K562 (cell line): ENCODE measurements around the gene RNU6-1. TPM values are rescaled to one million over a fixed set of nuclear protein-coding genes. Genes with fewer than 3 reads are reported as not detected.
A peak's percentile ranks its signal among the peaks of the same experiment; 100 is the strongest.

Experiments used
- AFF1 ChIP-seq, 2 experiments: fragments of 450-650 bp; IDR thresholded peaks; 2 replicates each; pipeline ENCODE4 v1.6.1; 2018; ENCODE audit warnings: mild to moderate bottlenecking in 2 of 2, low read depth in 1 of 2; ENCODE audit not compliant: partially characterized antibody in 2 of 2
- COPS2 ChIP-seq: fragments of 450-650 bp; conservative IDR thresholded peaks from 2 replicates; pipeline ENCODE4 v1.6.1; 2016; ENCODE audit warnings: mild to moderate bottlenecking, moderate library complexity
- CTBP1 ChIP-seq: fragments of 450-650 bp; IDR thresholded peaks from 2 replicates; pipeline ENCODE4 v1.6.1; 2016; ENCODE audit warnings: borderline replicate concordance
- HMGXB4 ChIP-seq: sonication (generic); formaldehyde crosslinking; IDR thresholded peaks from 2 replicates; pipeline ENCODE4 v1.8.1; 2023; ENCODE audit warnings: mild to moderate bottlenecking, missing genetic modification reagents
- HSF4 ChIP-seq: fragments of 250-450 bp; sonication (Bioruptor Pico); IDR thresholded peaks from 2 replicates; pipeline ENCODE4 v2.1.2; 2022; ENCODE audit warnings: mild to moderate bottlenecking, moderate library complexity, borderline replicate concordance
- MYNN ChIP-seq, 2 experiments: sonication (generic); formaldehyde crosslinking in 1 of 2; IDR thresholded peaks; 2 replicates each; pipeline versions ENCODE4 v1.5.0 to v1.6.1; 2016 to 2020; ENCODE audit warnings: antibody characterized with exemption in 1 of 2, missing genetic modification reagents in 1 of 2
- NFIC ChIP-seq: fragments of 450-650 bp; IDR thresholded peaks from 2 replicates; pipeline ENCODE4 v1.6.1; 2017; ENCODE audit warnings: mild to moderate bottlenecking, inconsistent platforms
- RBBP5 ChIP-seq: fragments of 200-600 bp; sonication (generic); IDR thresholded peaks from 2 replicates; pipeline ENCODE4 v1.6.1; 2012; ENCODE audit warnings: borderline replicate concordance, mild to moderate bottlenecking, low read length, control low read depth, inconsistent platforms; ENCODE audit not compliant: insufficient read depth, poor library complexity, severe bottlenecking
- SAFB ChIP-seq: fragments of 200-400 bp; formaldehyde crosslinking; IDR thresholded peaks from 2 replicates; pipeline ENCODE4 v1.6.1; 2017; ENCODE audit warnings: low read depth, low read length, borderline replicate concordance
- SMAD1 ChIP-seq: fragments of 150-350 bp; IDR thresholded peaks from 2 replicates; pipeline ENCODE4 v1.6.1; 2014; ENCODE audit warnings: low read length, low read depth; ENCODE audit not compliant: partially characterized antibody
- SOX6 ChIP-seq: fragments of 450-650 bp; IDR thresholded peaks from 2 replicates; pipeline ENCODE4 v1.6.1; 2014; ENCODE audit warnings: mild to moderate bottlenecking
- ZFP1 ChIP-seq: fragments of 450-650 bp; formaldehyde crosslinking; IDR thresholded peaks from 2 replicates; pipeline ENCODE4 v1.4.0; 2020; ENCODE audit warnings: mild to moderate bottlenecking, mixed read lengths
- ZNF318 ChIP-seq, 2 experiments: fragments of 450-650 bp; IDR thresholded peaks; 2 replicates each; pipeline ENCODE4 v1.6.1; 2016; ENCODE audit warnings: mild to moderate bottlenecking in 2 of 2, borderline replicate concordance in 1 of 2, low read depth in 1 of 2, moderate library complexity in 1 of 2
- ZNF668 ChIP-seq: fragments of 250-450 bp; sonication (Bioruptor Pico); IDR thresholded peaks from 2 replicates; pipeline ENCODE4 v1.8.0; 2022; ENCODE audit warnings: mild to moderate bottlenecking, inconsistent platforms
- polyA plus RNA-seq, 8 experiments: library from polyadenylated mRNA; depleted of rRNA in 4 of 8; stranded (reverse) in 5 of 8; unstranded in 3 of 8; fragments of >200 nt; fragmentation: Nextera tagmentation in 2 of 8; fragmentation: Illumina TruSeq in 1 of 8; extraction: Ambion mirVana in 2 of 8; extraction: Trizol in 1 of 8; gene quantifications; 2 replicates each; pipeline versions ENCODE4 v1.2.1 to v1.2.3, GENCODE V29; 2011 to 2014; ENCODE audit warnings: inconsistent platforms in 1 of 8, missing spikeins in 1 of 8
- total RNA-seq, 7 experiments: library from RNA; depleted of rRNA in 6 of 7; stranded (reverse); fragments of >200 nt in 6 of 7; fragmentation: Illumina TruSeq in 2 of 7; extraction: Trizol in 2 of 7; gene quantifications; 2 replicates each; pipeline versions ENCODE4 v1.2.1 to v1.2.3, GENCODE V29; 2011 to 2021; ENCODE audit warnings: low replicate concordance in 1 of 7

Gene RNU6-1
- total and polyA plus RNA-seq, 9 of the 15 experiments (the other 6 are each of a cell fraction or from before 2014, with no cell fraction given): not detected

GRCh38 chr15:67880651-67881182 is 40.9 kb upstream of the RNU6-1 start (continued):
- no peak for TF ChIP-seq ZNF318 (IDR thresholded peaks at IDR 0.05; ENCODE audit: borderline replicate concordance in 1 of 2, low read depth in 1 of 2)
- no peak for TF ChIP-seq RBBP5
- no peak for TF ChIP-seq AFF1 (IDR thresholded peaks at IDR 0.05; ENCODE audit: low read depth in 1 of 2, partially characterized antibody in 2 of 2)
- TF ChIP-seq SMAD1: no peak
- no peak for TF ChIP-seq ZNF668
- no peak for TF ChIP-seq SAFB
- TF ChIP-seq NFIC: peak; percentile 72
- TF ChIP-seq HMGXB4: no peak
- no peak for TF ChIP-seq ZFP1
- TF ChIP-seq CTBP1: peak; percentile 72; the same call in 1 of the 2 replicates
- TF ChIP-seq SOX6: 0 out of 2 replicates have a peak, but pooled peaks have one; percentile 23
- no peak for TF ChIP-seq MYNN (IDR thresholded peaks at IDR 0.05)
- no peak for TF ChIP-seq MYNN (CRISPR knock-in tag; IDR thresholded peaks at IDR 0.05)
- no peak for TF ChIP-seq HSF4 (CRISPR knock-in tag)
- no peak for TF ChIP-seq COPS2
